AG20443 (cell line): ENCODE results near the gene MVB12B.
"Not testable (repeated sequence)": the region's sequence is repeated elsewhere in the genome, so short reads cannot be mapped to it uniquely, and the experiment has no call there.

Experiments used
- DNase-seq: peaks from one replicate; pipeline ENCODE4 v3.0.0; 2012; ENCODE audit warnings: low spot score, mixed read lengths

MVB12B gene

GRCh38 chr9:126538550-126538949, 211.9 kb downstream of the MVB12B start:
- DNase-seq = no peak

GRCh38 chr9:126540398-126540797, 213.8 kb downstream of the MVB12B start:
- not testable (repeated sequence) for DNase-seq

- DNase-seq = no peak
Measured at GRCh38 chr9:126543490-126543889, 216.9 kb downstream of the MVB12B start.

- no peak for DNase-seq
Measured at GRCh38 chr9:126545106-126545505, 218.5 kb downstream of the MVB12B start.

- DNase-seq = no peak
Measured at GRCh38 chr9:126546036-126546435, 219.4 kb downstream of the MVB12B start.

GRCh38 chr9:126548312-126548711, 221.7 kb downstream of the MVB12B start:
- no peak for DNase-seq

- DNase-seq = no peak
Measured at GRCh38 chr9:126549246-126550006, 222.8 kb downstream of the MVB12B start.

- DNase-seq = no peak
Measured at GRCh38 chr9:126550891-126551351, 224.3 kb downstream of the MVB12B start.

GRCh38 chr9:126551812-126552211, 225.2 kb downstream of the MVB12B start:
- DNase-seq = peak; percentile 2

GRCh38 chr9:126554292-126554691, 227.7 kb downstream of the MVB12B start:
- no peak for DNase-seq

GRCh38 chr9:126555421-126555820, 228.8 kb downstream of the MVB12B start:
- not testable (repeated sequence) for DNase-seq
